MM.1S (cell line): Measurements from ENCODE around the gene ENOX1.

ENCODE experiments used
- DNase-seq: peaks from one replicate; pipeline ENCODE4 v3.0.0-alpha.2; 2015
- H2AFZ ChIP-seq: fragments of 300-600 bp; sonication (generic); 2 replicates; pipeline ENCODE4 v1.6.0; 2016; ENCODE audit warnings: antibody characterized with exemption, low read length
- H3F3A ChIP-seq: fragments of 300-600 bp; sonication (generic); 2 replicates; pipeline ENCODE4 v1.6.1; 2016; ENCODE audit warnings: mild to moderate bottlenecking, antibody characterized with exemption, low read length, moderate library complexity, mixed read lengths; ENCODE audit not compliant: insufficient read depth
- H3K27ac ChIP-seq: fragments of 300-600 bp; sonication (generic); 2 replicates; pipeline ENCODE4 v1.5.1; 2016; ENCODE audit warnings: mild to moderate bottlenecking, low read length
- H3K27me3 ChIP-seq: fragments of 300-600 bp; sonication (generic); replicated peaks from 2 replicates; pipeline ENCODE4 v1.6.0; 2016; ENCODE audit warnings: low read length; ENCODE audit not compliant: insufficient read depth
- H3K36me3 ChIP-seq: fragments of 300-600 bp; sonication (generic); replicated peaks from 2 replicates; pipeline ENCODE4 v1.6.1; 2016; ENCODE audit warnings: mild to moderate bottlenecking, low read length, mixed read lengths; ENCODE audit not compliant: insufficient read depth
- H3K4me1 ChIP-seq: fragments of 300-600 bp; sonication (generic); 2 replicates; pipeline ENCODE4 v1.6.1; 2016; ENCODE audit warnings: low read length, mixed read lengths
- H3K4me2 ChIP-seq: fragments of 300-600 bp; sonication (generic); 2 replicates; pipeline ENCODE4 v1.6.0; 2016; ENCODE audit warnings: low read depth, low read length
- H3K4me3 ChIP-seq: fragments of 300-600 bp; sonication (generic); 2 replicates; pipeline ENCODE4 v1.5.1; 2016; ENCODE audit warnings: low read length, mixed read lengths
- H3K79me2 ChIP-seq: fragments of 300-600 bp; sonication (generic); 2 replicates; pipeline ENCODE4 v1.6.1; 2016; ENCODE audit warnings: mixed run types, low read length, mixed read lengths
- H3K9ac ChIP-seq: fragments of 300-600 bp; sonication (generic); 2 replicates; pipeline ENCODE4 v1.6.1; 2016; ENCODE audit warnings: low read length, mixed read lengths
- H3K9me2 ChIP-seq: fragments of 300-600 bp; sonication (generic); replicated peaks from 2 replicates; pipeline ENCODE4 v1.6.1; 2016; ENCODE audit warnings: mild to moderate bottlenecking, low read length, mixed read lengths; ENCODE audit not compliant: insufficient read depth
- H3K9me3 ChIP-seq: fragments of 300-600 bp; sonication (generic); replicated peaks from 2 replicates; pipeline ENCODE4 v1.6.1; 2016; ENCODE audit warnings: mild to moderate bottlenecking, low read length, mixed read lengths; ENCODE audit not compliant: insufficient read depth
- H4K20me1 ChIP-seq: fragments of 300-600 bp; sonication (generic); 2 replicates; pipeline ENCODE4 v1.6.1; 2016; ENCODE audit warnings: mild to moderate bottlenecking, low read length, moderate library complexity, mixed read lengths; ENCODE audit not compliant: insufficient read depth
- CTCF ChIP-seq: fragments of 300-600 bp; sonication (generic); IDR thresholded peaks from 2 replicates; pipeline ENCODE4 v1.5.1; 2016; ENCODE audit warnings: antibody characterized with exemption, low read length, mixed read lengths
- EZH2 ChIP-seq: fragments of 300-600 bp; sonication (generic); optimal IDR thresholded peaks from 2 replicates; pipeline ENCODE3; 2017; ENCODE audit warnings: low read depth, mild to moderate bottlenecking, antibody characterized with exemption, low read length, mixed read lengths
- EZH2phosphoT487 ChIP-seq: fragments of 300-600 bp; sonication (generic); IDR thresholded peaks from 2 replicates; pipeline ENCODE4 v1.6.1; 2018; ENCODE audit warnings: antibody characterized with exemption, low read length

The ENOX1 gene

GRCh38 chr13:43405457-43405856 is 381.3 kb downstream of the ENOX1 start:
- DNase-seq: no peak
- H4K20me1 ChIP-seq: no peaks in the 10 kb centered on the region
- H3K4me2 ChIP-seq: no peak overlapping the region
- no peak for TF ChIP-seq EZH2
- TF ChIP-seq CTCF: no peak
- no peak for TF ChIP-seq EZH2phosphoT487
- H3K27me3 ChIP-seq: no peaks in the 10 kb centered on the region
- H3K9ac ChIP-seq: no peak overlapping the region
- H3K9me2 ChIP-seq: no peaks in the 10 kb centered on the region
- H3F3A ChIP-seq: no peaks in the 10 kb centered on the region
- no peaks in the 10 kb centered on the region for H3K79me2 ChIP-seq
- no peaks in the 10 kb centered on the region for H3K9me3 ChIP-seq
- no peaks in the 10 kb centered on the region for H3K4me1 ChIP-seq
- no peak overlapping the region for H3K4me3 ChIP-seq
- H2AFZ ChIP-seq: no peak overlapping the region
- H3K36me3 ChIP-seq: no peaks in the 10 kb centered on the region
- H3K27ac ChIP-seq: no peak overlapping the region

GRCh38 chr13:43402380-43402779 is 384.4 kb downstream of the ENOX1 start:
- Histone ChIP-seq H4K20me1 (no peaks in the 10 kb centered on the region), H3K9ac (no peak overlapping the region), H3K4me2 (no peak overlapping the region), H3K27me3 (no peaks in the 10 kb centered on the region), H3K9me2 (no peaks in the 10 kb centered on the region), H3K9me3 (no peaks in the 10 kb centered on the region), H3K4me1 (no peaks in the 10 kb centered on the region), H3K79me2 (no peaks in the 10 kb centered on the region), H3K27ac (no peak overlapping the region), H3F3A (no peaks in the 10 kb centered on the region), H3K4me3 (no peak overlapping the region), H3K36me3 (no peaks in the 10 kb centered on the region), H2AFZ (no peak overlapping the region)
- DNase-seq: no peak
- no peak for TF ChIP-seq EZH2
- TF ChIP-seq EZH2phosphoT487: no peak
- no peak for TF ChIP-seq CTCF

GRCh38 chr13:43401361-43401760 is 385.4 kb downstream of the ENOX1 start:
- no peak overlapping the region for H2AFZ ChIP-seq
- no peaks in the 10 kb centered on the region for H3K9me2 ChIP-seq
- H3F3A ChIP-seq: no peaks in the 10 kb centered on the region
- no peaks in the 10 kb centered on the region for H3K4me1 ChIP-seq
- H3K9ac ChIP-seq: no peak overlapping the region
- no peaks in the 10 kb centered on the region for H3K9me3 ChIP-seq
- no peaks in the 10 kb centered on the region for H4K20me1 ChIP-seq
- DNase-seq: no peak
- H3K36me3 ChIP-seq: no peaks in the 10 kb centered on the region
- H3K27me3 ChIP-seq: no peaks in the 10 kb centered on the region
- no peaks in the 10 kb centered on the region for H3K79me2 ChIP-seq
- H3K4me2 ChIP-seq: no peak overlapping the region
- no peak for TF ChIP-seq EZH2phosphoT487
- no peak for TF ChIP-seq CTCF
- TF ChIP-seq EZH2: no peak
- no peak overlapping the region for H3K4me3 ChIP-seq
- H3K27ac ChIP-seq: no peak overlapping the region
